ENCODE results near the gene TDG. TPM values are rescaled to one million over a fixed set of nuclear protein-coding genes. Genes with fewer than 3 reads are reported as not detected.

Gene TDG
- total RNA-seq, 1 experiment from 2014 or later: 38.2 TPM

- in situ Hi-C loops (cut with HindIII; ENCODE audit: low pct_unique_long_range_greater_than_20kb, low sequenced_read_pairs): no loop called here
- Histone ChIP-seq H3K27ac (ENCODE audit: low read length) (no peak overlapping the region), H3K36me3 (ENCODE audit: control insufficient read depth, insufficient read depth, low read length) (peaks cover 35% of the 10 kb centered on the region)
Observed at GRCh38 chr12:103986829-103987228, 21.2 kb downstream of the TDG start.

GRCh38 chr12:103994235-103994634 lies 28.6 kb downstream of the TDG start:
- Histone ChIP-seq H3K27me3 (ENCODE audit: control insufficient read depth, insufficient read depth, low read length) (no peaks in the 10 kb centered on the region; the same call in 1 of the 2 replicates), H3K27ac (ENCODE audit: low read length) (no peak overlapping the region), H3K4me1 (ENCODE audit: control insufficient read depth, insufficient read depth, low read length) (no peaks in the 10 kb centered on the region), H3K36me3 (ENCODE audit: control insufficient read depth, insufficient read depth, low read length) (0 out of 2 replicates have a peak, but pooled peaks cover 3% of the 10 kb centered on the region), H3K4me3 (ENCODE audit: low read depth in 2 of 2, low read length in 2 of 2) (no peak overlapping the region), H3K9me3 (ENCODE audit: control insufficient read depth, insufficient read depth, low read depth, low read length) (no peaks in the 10 kb centered on the region)
- TF ChIP-seq CTCF (IDR thresholded peaks at IDR 0.05): no peak
- TF ChIP-seq SIN3A (IDR thresholded peaks at IDR 0.05; ENCODE audit: borderline replicate concordance, insufficient read depth, low read depth, low read length): no peak
- TF ChIP-seq POLR2AphosphoS5 (IDR thresholded peaks at IDR 0.05; ENCODE audit: low read depth, low read length): no peak
- TF ChIP-seq TCF7L2 (IDR thresholded peaks at IDR 0.05; ENCODE audit: low read depth, low read length): no peak
- TF ChIP-seq, protein P1, sequence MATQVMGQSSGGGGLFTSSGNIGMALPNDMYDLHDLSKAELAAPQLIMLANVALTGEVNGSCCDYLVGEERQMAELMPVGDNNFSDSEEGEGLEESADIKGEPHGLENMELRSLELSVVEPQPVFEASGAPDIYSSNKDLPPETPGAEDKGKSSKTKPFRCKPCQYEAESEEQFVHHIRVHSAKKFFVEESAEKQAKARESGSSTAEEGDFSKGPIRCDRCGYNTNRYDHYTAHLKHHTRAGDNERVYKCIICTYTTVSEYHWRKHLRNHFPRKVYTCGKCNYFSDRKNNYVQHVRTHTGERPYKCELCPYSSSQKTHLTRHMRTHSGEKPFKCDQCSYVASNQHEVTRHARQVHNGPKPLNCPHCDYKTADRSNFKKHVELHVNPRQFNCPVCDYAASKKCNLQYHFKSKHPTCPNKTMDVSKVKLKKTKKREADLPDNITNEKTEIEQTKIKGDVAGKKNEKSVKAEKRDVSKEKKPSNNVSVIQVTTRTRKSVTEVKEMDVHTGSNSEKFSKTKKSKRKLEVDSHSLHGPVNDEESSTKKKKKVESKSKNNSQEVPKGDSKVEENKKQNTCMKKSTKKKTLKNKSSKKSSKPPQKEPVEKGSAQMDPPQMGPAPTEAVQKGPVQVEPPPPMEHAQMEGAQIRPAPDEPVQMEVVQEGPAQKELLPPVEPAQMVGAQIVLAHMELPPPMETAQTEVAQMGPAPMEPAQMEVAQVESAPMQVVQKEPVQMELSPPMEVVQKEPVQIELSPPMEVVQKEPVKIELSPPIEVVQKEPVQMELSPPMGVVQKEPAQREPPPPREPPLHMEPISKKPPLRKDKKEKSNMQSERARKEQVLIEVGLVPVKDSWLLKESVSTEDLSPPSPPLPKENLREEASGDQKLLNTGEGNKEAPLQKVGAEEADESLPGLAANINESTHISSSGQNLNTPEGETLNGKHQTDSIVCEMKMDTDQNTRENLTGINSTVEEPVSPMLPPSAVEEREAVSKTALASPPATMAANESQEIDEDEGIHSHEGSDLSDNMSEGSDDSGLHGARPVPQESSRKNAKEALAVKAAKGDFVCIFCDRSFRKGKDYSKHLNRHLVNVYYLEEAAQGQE (IDR thresholded peaks at IDR 0.05; ENCODE audit: insufficient read depth in 1 of 2, low read depth in 2 of 2, low read length in 1 of 2): no peak
- ATAC-seq (no peak), DNase-seq (ENCODE audit: low read depth, low spot score) (no peak)
- intact Hi-C loops (cut with micrococcal nuclease; ENCODE audit: unreplicated experiment): no loop called here
- CTCF ChIA-PET: no interaction called here
- no TSS peak for BruUV-seq (replicated peaks)
- POLR2A ChIA-PET: no interaction called here
- in situ Hi-C loops (cut with HindIII; ENCODE audit: low pct_unique_long_range_greater_than_20kb, low sequenced_read_pairs): no loop called here

More at GRCh38 chr12:103986829-103987228, 21.2 kb downstream of the TDG start:
- no peak for TF ChIP-seq CTCF (IDR thresholded peaks at IDR 0.05)
- no peak for TF ChIP-seq SIN3A (IDR thresholded peaks at IDR 0.05; ENCODE audit: borderline replicate concordance, insufficient read depth, low read depth, low read length)
- TF ChIP-seq, protein P1 (IDR thresholded peaks at IDR 0.05; ENCODE audit: insufficient read depth in 1 of 2, low read depth in 2 of 2, low read length in 1 of 2): no peak
- no peak for TF ChIP-seq TCF7L2 (IDR thresholded peaks at IDR 0.05; ENCODE audit: low read depth, low read length)
- no peak for TF ChIP-seq POLR2AphosphoS5 (IDR thresholded peaks at IDR 0.05; ENCODE audit: low read depth, low read length)
- ATAC-seq: no peak
- no peak for DNase-seq (ENCODE audit: low read depth, low spot score)
- intact Hi-C loops (cut with micrococcal nuclease; ENCODE audit: unreplicated experiment): no loop called here
- Histone ChIP-seq H3K4me1 (ENCODE audit: control insufficient read depth, insufficient read depth, low read length) (no peaks in the 10 kb centered on the region), H3K4me3 (ENCODE audit: low read depth in 2 of 2, low read length in 2 of 2) (no peak overlapping the region), H3K9me3 (ENCODE audit: control insufficient read depth, insufficient read depth, low read depth, low read length) (no peaks in the 10 kb centered on the region), H3K27me3 (ENCODE audit: control insufficient read depth, insufficient read depth, low read length) (no peaks in the 10 kb centered on the region)
- CTCF ChIA-PET: no interaction called here
- no TSS peak for BruUV-seq (replicated peaks)
- POLR2A ChIA-PET: no interaction called here

All from Panc1 (cell line).